MM.1S (cell line): ENCODE results near the gene PLEKHG5.

Source experiments
- CTCF ChIP-seq: fragments of 300-600 bp; sonication (generic); IDR thresholded peaks from 2 replicates; pipeline ENCODE4 v1.5.1; 2016; ENCODE audit warnings: antibody characterized with exemption, low read length, mixed read lengths
- EZH2phosphoT487 ChIP-seq: fragments of 300-600 bp; sonication (generic); IDR thresholded peaks from 2 replicates; pipeline ENCODE4 v1.6.1; 2018; ENCODE audit warnings: antibody characterized with exemption, low read length

GRCh38 chr1:6443339-6444115 lies 47.9 kb downstream of the PLEKHG5 start:
- TF ChIP-seq CTCF (no peak), EZH2phosphoT487 (no peak)
